ENCODE results near the gene PDGFB.

The PDGFB gene
- 2.1 to 8.3 (median 6.0) reads per million in 4 donors for total RNA-seq

DNA sequence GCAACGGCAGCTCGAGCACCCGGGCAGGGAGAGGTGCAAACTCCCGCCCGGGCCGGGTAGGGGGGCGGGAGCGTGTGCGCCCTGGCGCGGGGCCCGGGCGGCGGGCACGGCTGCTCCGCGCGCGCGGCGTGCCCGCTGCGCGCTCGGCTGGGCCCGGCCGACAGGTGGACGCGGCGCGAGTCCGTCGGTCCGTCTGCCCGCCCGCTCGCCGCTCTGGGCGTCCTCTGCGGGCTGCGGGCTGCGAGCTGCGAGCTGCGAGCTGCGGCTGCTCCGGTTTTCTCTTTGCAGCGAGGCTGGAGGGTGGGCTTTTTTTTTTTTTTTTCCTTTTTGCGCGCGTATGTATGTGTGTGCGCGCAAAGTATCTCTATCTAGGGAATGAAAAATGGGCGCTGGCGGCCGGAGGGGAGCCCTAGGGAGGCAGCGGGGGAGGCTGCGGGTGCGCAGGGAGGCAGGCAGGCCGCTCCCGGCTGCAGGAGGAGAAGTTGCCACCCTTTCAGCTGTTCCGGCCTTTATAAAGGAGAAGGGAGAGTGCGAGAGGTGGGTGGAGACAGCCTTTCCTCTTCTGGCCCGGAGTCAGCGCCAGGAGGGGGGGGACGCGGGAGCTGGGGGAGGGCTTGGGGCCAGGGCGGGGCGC is at the start of gene PDGFB:
TSS of gene PDGFB (minus strand) at position 487 of the 634 bp plus-strand sequence. CDS start 1,019 bp downstream, outside the sequence.
- DNase-seq, result no peak

DNA sequence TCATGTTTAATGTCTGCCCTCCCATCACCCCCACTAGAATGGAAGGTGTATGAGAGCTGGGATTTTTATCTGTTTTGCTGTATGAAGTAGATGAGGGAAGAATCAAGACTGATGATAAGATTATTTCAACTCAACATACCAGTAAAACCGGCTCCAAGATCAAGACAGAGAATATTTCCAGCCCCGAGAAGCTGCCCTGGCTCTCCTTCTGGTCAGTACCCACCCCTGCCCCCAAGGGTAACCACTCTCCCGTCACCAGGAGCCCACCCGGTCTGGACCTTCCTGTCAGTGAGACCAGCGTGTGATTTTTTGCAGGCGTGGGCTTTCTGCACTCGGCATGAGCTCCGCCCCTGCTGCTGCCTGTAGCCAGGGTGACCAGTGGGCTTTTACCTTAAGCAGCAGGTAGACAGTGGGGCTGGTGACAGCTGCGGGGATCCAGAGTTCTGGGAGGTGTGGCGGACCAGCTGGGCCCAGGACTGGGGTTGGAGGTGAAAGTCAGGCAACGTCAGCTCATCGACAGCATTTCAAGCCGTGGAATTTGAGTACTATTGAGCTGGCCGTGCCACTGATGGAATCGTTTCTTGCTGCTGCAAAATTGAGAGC is 49.1 kb upstream of the PDGFB start:
- DNase-seq, result no peak

DNA sequence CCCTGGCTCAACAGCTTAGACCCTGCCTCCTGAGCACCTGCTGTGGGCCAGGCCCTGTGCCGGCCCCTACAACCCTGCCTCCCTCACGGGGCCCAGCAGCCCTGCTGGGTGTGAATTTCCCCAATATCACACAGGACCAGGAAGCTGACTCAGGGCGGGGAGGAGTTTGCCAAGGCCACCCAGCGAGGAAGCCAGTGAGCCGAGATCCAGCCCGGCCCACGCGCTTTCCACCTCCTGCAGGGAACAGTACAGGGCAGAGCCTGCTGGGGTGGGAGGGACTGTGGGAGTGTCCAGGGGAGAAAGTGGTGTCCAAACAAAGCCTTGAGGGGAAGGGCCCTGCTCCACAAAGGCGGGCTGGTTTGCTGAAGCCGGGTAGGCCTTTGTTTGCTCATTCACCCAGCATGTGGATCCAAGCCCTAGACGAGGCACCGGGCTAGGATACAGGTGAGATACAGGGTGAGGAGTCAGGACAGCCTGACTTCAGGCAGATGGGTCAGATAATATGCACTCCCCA is 47.8 kb upstream of the PDGFB start:
- no peak for DNase-seq

DNA sequence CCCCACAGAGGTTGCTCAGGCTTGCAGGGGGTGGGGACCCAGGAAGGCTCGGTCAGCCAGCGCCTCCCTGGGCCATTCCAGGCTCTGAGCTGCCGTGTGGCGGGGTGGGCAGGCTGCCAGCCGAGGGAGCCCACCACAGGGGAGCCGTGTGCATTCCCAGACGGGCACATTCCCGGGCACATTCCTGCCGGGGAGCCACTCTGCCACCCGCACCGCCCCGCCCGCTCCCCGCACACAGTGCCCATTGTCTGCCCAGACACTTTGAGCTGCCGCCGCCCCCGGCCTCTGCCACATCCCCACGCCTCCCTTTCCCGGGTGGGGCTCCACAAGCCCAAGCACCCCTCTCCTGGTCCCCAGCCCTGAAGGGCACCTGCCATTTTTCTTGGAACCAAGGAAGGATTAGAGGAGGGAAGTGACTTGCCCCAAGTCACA is 47.3 kb upstream of the PDGFB start:
- DNase-seq, result no peak

DNA sequence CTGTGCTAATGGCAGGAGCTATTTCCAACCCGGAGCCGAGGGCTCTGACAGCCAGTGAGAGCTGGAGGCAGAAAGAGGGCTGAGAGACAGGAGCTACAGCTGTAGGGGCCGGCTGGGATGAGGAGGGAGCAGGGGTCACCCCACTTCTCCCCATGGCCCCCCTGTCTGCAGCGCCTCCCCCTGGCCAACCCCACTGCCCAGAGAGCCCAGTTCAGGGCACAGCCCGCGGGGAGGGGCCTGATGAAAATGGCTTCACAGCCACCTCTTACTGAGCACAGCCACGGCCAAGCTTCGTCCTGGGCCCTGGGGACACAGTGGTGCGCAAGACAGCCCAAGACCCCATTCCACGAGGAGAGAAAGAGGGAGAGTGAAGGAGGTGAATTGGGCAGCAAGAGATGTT is 46.7 kb upstream of the PDGFB start:
- no peak for DNase-seq

DNA sequence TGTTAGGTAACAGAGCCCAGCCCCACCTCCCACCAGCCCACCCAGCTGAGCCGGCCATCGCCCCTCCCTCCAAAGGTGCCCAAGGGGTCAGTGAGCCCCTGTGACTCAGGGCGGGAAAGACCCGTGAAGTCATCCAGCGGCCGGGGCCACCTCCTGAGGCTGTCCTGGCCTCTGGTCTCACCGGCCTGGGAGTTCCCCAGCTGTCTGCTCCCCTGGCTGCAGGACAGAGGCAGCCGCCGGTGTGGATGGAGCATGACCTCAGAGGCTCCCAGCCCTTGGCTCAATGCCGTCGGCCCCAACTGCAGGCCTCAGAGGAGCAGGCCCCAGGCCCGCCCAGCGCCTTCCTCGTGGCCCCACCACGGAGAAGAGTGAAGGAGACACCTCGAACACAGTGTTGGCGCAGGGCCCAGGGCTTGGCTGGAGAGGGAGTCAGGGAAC is 46.0 kb upstream of the PDGFB start:
- no peak for DNase-seq

DNA sequence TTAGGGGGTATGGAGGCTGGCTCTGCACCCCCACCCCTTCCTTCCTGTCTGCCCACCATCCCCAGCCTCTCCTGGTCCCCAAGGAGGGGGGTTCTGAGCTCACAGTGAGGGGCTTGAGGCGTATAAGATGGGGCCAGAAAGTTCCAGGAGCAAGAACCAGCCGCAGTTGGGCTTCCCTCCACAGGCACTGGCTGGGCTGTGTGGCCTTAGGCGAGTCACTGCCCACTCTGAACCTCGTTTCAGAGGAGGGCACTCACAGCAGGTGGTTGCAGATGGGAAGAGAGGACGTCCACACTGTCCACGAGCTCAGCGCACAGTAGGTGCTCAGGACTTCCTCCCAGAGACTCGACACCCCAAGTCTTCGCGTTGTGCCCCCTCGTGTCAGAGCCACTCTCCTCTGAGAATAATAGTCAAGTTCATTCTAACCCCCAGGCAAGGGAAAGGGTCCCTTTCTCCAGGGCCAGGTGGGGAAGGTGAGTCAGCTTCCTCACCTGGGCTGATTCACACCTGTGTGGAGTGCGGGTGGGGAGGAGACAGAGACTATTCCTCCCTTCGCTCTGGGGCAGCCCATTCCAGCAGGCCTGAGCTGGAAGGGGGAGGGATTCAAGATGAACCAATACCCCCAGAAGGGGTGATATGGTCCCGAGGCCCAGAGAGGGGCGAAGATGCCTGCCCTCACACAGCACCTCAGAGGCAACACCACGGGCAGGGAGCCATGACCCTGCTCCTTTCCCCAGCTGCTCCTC is 45.4 kb upstream of the PDGFB start:
- DNase-seq, result no peak

DNA sequence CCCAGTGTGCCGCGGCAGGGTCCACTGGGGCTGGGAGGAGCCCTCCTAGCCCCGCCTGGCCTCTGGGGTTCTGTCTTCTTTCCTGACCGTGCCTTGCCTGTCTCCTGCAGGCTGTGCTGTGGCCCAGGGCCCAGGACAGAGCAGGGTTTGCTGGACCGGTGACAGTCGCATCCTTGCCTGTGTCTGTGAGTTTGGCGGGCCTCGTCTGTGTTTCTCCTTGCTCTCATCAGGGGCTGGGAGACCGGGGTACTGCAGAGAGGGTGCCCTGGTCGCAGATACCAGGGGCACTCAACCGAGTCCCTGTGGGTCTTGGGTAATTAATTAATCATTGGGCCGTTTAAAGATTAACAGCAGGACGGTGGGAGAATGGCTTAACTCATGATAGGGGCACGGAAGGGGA is 44.8 kb upstream of the PDGFB start:
- DNase-seq, result no peak

DNA sequence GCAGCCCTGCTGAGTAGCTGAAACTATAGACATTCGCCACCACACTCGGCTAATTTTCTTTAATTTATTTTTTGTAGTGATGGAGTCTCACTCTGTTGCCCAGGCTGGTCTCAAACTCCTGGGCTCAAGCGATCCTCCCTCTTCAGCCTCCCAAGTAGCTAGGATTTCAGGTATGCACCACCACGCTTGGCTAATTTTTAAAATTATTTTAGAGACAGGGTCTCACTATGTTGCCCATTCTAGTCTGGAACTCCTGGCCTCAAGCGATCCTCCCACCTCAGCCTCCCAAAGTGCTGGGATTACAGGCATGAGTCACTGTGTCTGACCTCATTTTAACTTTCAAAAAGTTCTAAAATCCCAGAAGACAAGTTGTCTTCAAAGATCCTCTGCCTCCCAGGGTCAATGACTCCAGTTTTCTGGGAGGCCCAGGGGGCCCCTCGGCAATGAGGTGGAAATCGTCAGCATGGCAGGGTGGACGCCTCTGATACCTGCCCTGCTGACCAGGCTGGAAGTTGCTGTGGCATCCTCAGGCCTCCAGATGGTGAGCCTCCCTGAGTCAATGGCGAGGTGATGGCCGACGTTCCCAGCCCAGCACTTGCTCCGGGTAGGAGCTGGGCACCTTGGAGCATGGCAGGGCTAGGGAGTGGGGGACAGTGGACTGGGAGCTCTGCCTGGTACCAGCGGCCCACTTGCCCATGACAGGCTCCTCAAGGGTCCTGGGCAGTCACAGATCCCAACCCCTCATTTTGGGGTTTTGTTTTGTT is 43.5 kb upstream of the PDGFB start:
- DNase-seq, result no peak

DNA sequence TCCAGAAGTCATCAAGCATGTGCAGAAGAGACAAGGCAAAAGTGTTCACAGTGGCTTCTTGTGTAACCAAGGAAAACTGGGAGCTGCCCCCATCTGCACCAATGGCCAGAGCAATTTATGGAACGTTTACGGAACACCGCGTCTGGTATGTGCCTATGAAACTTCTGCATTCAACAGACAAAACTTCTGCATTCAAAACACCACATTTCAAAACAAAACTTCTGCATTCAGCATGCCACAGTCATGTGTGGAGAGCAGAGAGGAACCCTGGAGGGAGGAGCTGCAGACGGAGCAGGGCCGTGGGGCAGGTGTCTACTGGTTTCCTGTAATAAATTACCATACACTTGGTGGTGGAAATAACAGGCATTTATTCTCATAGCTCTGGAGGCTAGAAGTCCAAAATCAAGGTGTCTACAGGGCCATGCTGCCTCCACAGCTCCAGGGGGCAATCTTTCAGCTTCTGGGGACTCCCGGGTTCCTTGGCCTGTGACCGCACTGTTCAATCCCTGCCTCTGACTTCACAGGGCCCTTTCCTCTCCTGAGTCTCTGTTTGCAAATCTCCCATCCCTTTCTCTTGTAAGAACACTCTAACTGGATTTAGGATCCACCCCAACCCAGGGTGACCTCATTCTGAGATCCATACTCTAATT is 42.4 kb upstream of the PDGFB start:
- no peak for DNase-seq

DNA sequence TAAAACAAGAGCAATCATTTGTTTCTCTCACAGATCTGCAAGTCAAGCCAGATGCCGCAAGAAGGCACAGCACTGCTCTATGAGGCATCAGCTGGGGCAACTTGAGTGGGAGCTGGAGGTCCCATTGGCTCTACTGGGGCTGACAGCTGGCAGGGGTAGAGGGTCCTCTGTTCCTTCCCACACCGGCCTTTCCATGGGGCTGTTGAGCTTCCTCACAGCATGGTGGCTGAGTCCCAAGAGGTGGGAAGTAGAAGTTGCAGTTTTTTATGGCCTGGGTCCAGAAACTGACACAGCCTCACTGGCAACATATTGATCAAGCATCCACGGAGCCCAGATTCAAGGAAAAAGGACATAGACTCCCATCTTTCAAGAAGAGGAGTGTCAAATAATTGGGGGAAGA is 40.2 kb upstream of the PDGFB start:
- no peak for DNase-seq

DNA sequence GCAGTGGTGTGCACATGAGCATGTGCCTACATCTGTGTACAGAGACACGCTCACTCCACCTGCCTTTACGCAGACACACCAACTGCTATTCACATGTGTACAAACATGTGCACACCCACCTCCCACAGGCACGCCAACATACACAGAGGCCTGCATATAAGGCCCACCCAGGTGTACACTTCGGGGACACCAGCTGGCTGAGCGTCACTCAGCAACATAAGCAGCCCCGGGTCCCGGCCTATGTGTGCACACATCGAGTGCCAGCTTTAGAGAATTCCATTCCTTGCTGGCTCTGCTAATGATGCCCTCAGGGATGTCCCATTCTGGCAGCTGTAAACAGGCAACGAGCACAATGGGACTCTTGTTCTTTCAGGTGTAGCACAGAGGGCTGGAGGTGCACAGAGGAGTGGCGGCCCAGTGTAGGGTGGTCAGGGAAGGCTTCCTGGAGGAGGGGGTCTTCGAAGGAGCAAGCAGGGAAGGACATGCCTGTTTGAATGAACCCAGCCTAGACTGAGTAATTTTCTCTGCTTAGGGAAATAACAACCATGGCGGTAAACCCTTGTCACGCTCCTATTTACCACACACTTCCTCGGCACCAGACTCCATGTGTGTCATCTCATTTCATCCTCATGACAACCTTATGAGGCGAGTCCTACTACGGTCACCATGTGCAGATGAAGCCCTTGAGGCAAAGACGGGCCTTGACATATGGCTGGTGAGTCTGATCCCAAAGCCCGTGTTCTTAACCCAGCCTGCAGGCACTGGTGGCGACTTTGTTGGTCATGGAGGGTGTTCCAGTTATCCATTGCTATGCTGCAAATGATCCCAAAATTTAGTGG is 39.6 kb upstream of the PDGFB start:
- no peak for DNase-seq

DNA sequence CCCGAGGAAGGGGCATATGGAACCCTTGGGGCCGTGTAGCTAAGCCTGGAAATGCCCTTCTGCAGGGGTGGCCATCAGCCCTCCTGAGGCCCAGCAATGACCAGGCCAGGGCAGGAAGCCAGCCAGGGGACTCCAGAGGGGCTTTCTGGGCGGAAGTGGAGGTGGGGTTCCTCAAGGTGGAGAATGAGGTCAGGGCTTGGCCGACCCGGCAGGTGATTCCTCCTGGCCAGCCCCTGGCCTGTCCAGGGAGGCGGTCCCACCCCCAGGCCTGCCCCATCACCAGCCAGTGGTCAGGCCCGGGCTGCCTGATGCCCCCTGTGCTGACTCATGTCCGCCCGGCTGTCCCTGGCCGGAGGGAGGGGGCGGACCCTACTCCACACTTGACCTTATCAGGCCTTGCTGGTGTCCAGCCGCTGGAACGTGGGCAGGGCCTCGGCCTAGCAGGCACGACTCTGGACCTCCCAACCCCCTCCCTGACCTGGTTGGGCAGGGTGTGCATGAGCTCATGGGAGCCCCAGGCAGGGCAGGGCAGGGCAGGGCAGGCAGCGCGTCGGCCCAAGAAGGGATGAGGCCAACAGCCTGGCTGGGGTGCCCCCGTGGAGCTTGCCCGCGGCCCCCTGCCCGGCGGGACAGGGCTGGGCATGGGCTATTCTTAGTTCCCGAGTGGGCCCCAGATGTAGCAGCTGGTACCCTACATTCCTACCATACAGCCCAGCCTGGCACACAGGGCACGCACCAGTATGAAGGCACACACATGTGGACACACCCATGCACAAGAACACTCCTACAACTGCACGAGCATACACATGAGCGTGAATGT is 38.8 kb upstream of the PDGFB start:
- DNase-seq, result no peak

DNA sequence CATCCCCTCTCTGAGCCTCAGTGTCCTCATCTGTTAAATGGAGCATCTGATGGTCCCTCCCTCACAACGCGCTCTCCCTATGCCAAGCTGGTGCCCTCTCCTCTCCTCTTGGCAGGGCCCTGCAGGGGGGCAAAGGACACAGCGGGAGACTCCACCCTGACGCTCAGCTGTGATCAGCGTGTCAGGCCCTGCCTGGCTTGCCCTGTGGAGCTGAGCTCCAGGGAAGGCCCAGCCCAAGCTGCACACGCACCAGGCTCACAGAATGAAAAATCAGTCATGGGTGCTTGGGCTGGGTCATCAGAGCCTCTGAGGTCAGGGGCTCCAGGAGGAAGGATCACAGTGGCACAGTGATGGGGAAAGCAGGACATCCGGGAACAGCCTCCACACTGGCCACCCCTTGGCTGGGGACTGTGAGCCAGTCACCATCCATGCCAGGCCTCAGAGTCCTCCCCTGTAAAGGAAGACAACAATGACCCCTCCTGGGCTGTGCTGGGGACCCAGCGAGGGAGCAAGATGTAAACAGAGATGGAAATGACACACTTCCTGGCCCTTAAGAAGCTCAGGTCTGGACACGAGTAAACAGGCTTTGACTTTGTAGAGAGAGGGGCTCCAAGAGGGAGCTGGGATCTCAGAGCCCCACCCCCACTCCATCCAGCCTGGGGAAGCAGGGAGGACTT is 38.0 kb upstream of the PDGFB start:
- DNase-seq, result no peak

DNA sequence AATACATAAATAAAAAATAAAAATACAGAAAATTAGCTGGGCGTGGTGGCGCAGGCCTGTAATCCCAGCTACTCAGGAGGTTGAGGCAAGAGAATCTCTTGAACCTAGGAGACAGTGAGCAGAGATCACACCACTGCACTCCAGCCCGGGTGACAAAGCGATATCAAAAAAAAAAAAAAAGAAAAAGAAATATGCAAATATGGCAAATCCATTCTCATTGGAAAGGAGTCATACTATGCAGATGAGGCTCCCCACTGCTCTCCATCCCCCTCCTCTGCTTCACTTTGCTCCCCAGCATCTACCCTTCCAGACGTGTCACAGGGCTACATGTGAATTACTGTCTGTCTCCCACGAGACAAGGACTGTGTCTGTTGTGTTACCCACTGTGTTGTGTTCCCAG is 36.3 kb upstream of the PDGFB start:
- no peak for DNase-seq

DNA sequence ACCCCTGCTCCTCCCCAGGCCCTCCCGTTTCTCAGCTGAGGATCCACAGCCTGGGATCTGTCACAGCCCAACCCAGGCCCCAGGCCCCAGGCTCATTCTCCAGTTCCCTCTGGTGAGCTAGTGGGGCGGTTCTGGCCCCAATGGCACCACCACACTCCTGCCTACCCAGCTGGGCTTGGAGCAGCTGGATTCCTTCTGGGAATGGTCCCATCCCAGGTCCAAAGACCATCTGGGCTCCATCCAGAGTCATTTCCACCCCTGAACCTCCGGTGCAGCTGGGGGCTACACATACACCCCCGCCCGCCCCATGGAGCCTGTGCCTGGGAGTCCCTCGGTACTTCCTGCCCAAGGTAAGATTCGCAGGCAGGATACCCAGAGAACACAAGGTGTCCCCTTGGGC is 35.5 kb upstream of the PDGFB start:
- no peak for DNase-seq

DNA sequence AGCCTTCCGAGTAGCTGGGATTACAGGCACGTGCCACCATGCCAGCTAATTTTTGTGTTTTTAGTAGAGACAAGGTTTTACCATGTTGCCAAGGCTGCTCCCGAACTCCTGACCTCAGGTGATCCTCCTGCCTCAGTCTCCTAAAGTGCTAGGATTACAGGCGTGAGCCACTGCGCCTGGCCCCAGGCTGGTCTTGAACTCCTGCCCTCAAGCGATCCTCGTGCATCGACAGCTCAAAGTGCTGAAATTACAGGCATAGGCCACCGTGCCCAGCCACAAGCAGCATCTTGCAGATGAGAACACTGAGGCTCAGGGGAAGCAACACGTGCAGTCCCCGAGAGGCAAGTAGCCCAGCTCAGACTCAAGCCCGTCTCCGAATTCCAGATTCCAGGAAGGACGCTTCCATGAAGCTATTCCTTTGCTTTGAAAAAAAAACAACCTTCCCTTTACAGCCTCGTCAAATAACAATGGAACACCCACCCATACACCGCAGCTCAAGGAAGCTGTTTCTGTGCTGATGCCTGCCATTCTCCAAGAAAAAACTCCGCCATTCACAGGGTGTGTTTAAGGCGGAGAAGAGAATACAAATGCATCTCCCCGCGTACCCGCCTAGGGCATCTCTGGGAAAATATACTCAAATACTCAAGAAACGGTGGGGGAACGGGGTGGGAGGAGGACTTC is 34.5 kb upstream of the PDGFB start:
- no peak for DNase-seq

DNA sequence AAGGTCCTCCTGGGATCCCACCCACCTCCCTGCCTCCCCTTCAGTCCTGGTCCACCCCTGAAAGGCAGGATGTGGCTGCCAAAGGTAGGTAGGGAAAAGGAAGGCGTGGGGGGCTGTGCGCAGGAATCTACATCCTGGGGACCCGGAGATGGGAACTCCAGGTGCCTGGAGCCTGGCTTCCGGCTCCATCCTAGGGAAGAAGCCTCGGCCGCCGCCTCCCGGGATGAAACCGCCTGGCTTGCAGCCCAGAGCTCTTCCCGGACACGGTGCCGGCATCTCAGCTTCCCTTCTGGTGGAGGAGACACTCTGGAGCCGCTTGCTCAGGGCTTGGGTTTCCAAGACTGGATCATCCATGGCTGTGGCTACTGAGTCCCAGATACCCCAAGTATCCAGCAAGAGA is 33.3 kb upstream of the PDGFB start:
- DNase-seq, result no peak

DNA sequence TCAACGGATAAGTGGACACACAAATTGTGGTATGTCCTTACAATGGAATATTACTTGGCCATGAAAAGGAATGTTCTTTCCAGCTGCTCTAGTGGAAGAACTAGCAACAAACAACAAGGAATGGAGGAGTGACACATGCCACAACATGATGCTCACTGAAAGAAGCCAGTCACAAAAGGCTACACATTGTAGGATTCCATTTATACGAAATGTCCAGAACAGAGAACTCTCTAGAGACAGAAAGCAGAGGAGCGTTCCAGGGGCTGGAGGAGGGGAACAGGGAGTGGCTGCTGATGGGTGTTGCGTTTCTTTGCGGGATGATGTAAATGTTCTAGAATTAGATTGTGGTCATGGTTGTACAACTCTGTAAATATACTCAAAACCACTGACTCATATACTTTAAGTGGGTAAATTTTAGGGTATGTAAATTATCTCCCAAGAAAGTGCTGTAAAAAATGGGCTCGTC is 32.4 kb upstream of the PDGFB start:
- no peak for DNase-seq
